Measurements from ENCODE around the gene SLC22A16.
"Not testable (repeated sequence)": the region's sequence is repeated elsewhere in the genome, so short reads cannot be mapped to it uniquely, and the experiment has no call there.

SLC22A16 gene

GRCh38 chr6:110509617-110510241 is 33.3 kb upstream of the SLC22A16 start:
- H3K4me3 ChIP-seq (ENCODE audit: severe bottlenecking): no peak overlapping the region
- no peak for TF ChIP-seq CTCF (IDR thresholded peaks at IDR 0.05; ENCODE audit: poor library complexity, severe bottlenecking)
- H3K9me3 ChIP-seq (ENCODE audit: severe bottlenecking): no peaks in the 10 kb centered on the region
- H3K36me3 ChIP-seq (ENCODE audit: low read depth): no peaks in the 10 kb centered on the region
- H3K4me1 ChIP-seq (ENCODE audit: insufficient read depth, poor library complexity, severe bottlenecking): peaks cover 33% of the 10 kb centered on the region
- peak overlapping the region; percentile 58 for H3K27ac ChIP-seq (ENCODE audit: poor library complexity, severe bottlenecking)
- no peak for DNase-seq (ENCODE audit: low spot score)
- peak; percentile 85 for ATAC-seq (ENCODE audit: low read depth)
- H3K27me3 ChIP-seq (ENCODE audit: insufficient read depth, poor library complexity, severe bottlenecking): no peaks in the 10 kb centered on the region

- not testable (repeated sequence) for H3K27me3 ChIP-seq (ENCODE audit: insufficient read depth, poor library complexity, severe bottlenecking); H3K4me3 ChIP-seq (ENCODE audit: severe bottlenecking); ATAC-seq (ENCODE audit: low read depth); H3K9me3 ChIP-seq (ENCODE audit: severe bottlenecking); H3K36me3 ChIP-seq (ENCODE audit: low read depth); H3K27ac ChIP-seq (ENCODE audit: poor library complexity, severe bottlenecking); DNase-seq (ENCODE audit: low spot score)
- peaks cover 10% of the 10 kb centered on the region for H3K4me1 ChIP-seq (ENCODE audit: insufficient read depth, poor library complexity, severe bottlenecking)
These were observed 28.5 kb upstream of the SLC22A16 start for GRCh38 chr6:110504891-110505290.

GRCh38 chr6:110495949-110496348 is 19.5 kb upstream of the SLC22A16 start:
- DNase-seq (ENCODE audit: low spot score): no peak
- ATAC-seq (ENCODE audit: low read depth): no peak

GRCh38 chr6:110493253-110493800 is 16.9 kb upstream of the SLC22A16 start:
- Histone ChIP-seq H3K36me3 (ENCODE audit: low read depth) (no peaks in the 10 kb centered on the region), H3K9me3 (ENCODE audit: severe bottlenecking) (no peaks in the 10 kb centered on the region), H3K4me3 (ENCODE audit: severe bottlenecking) (no peak overlapping the region), H3K4me1 (ENCODE audit: insufficient read depth, poor library complexity, severe bottlenecking) (peaks cover 17% of the 10 kb centered on the region), H3K27me3 (ENCODE audit: insufficient read depth, poor library complexity, severe bottlenecking) (no peaks in the 10 kb centered on the region), H3K27ac (ENCODE audit: poor library complexity, severe bottlenecking) (no peak overlapping the region)
- TF ChIP-seq CTCF (IDR thresholded peaks at IDR 0.05; ENCODE audit: poor library complexity, severe bottlenecking): no peak
- DNase-seq (ENCODE audit: low spot score) (no peak), ATAC-seq (ENCODE audit: low read depth) (no peak)

More at GRCh38 chr6:110495949-110496348, 19.5 kb upstream of the SLC22A16 start:
- Histone ChIP-seq H3K9me3 (ENCODE audit: severe bottlenecking) (no peaks in the 10 kb centered on the region), H3K4me3 (ENCODE audit: severe bottlenecking) (no peak overlapping the region), H3K4me1 (ENCODE audit: insufficient read depth, poor library complexity, severe bottlenecking) (peaks cover 15% of the 10 kb centered on the region), H3K36me3 (ENCODE audit: low read depth) (no peaks in the 10 kb centered on the region), H3K27me3 (ENCODE audit: insufficient read depth, poor library complexity, severe bottlenecking) (no peaks in the 10 kb centered on the region), H3K27ac (ENCODE audit: poor library complexity, severe bottlenecking) (no peak overlapping the region)
- no peak for TF ChIP-seq CTCF (IDR thresholded peaks at IDR 0.05; ENCODE audit: poor library complexity, severe bottlenecking)

- no peak for DNase-seq (ENCODE audit: low spot score)
- Histone ChIP-seq H3K36me3 (ENCODE audit: low read depth) (no peaks in the 10 kb centered on the region), H3K9me3 (ENCODE audit: severe bottlenecking) (no peaks in the 10 kb centered on the region), H3K27me3 (ENCODE audit: insufficient read depth, poor library complexity, severe bottlenecking) (no peaks in the 10 kb centered on the region), H3K27ac (ENCODE audit: poor library complexity, severe bottlenecking) (peak overlapping the region; percentile 37), H3K4me1 (ENCODE audit: insufficient read depth, poor library complexity, severe bottlenecking) (peaks cover 17% of the 10 kb centered on the region), H3K4me3 (ENCODE audit: severe bottlenecking) (no peak overlapping the region)
- ATAC-seq (ENCODE audit: low read depth): peak; percentile 35; the same call in 1 of the 3 replicates
- no peak for TF ChIP-seq CTCF (IDR thresholded peaks at IDR 0.05; ENCODE audit: poor library complexity, severe bottlenecking)
These were observed 16.2 kb upstream of the SLC22A16 start for GRCh38 chr6:110492584-110492983.
